NCI-H1694 treated with DMSO at 0.1 percent for 48 hours (cell line): ENCODE measurements around the gene ZNF620.
"Not testable (repeated sequence)": the region's sequence is repeated elsewhere in the genome, so short reads cannot be mapped to it uniquely, and the experiment has no call there.

ENCODE experiments used
- DNase-seq: peaks from one replicate; lab custom pipeline; 2025; lab: John Stamatoyannopoulos, UW

ZNF620 gene

GRCh38 chr3:40505599-40506462 is at the start of gene ZNF620:
Gene ZNF620 (plus strand): TSS chr3:40506039. CDS start chr3:40506353, 314 bp downstream.
- DNase-seq = peak; percentile 33

GRCh38 chr3:40456279-40456939 is 49.4 kb upstream of the ZNF620 start:
- DNase-seq = no peak

GRCh38 chr3:40456940-40457823 is 48.7 kb upstream of the ZNF620 start, which contains the start of gene RPL14:
Gene RPL14 (plus strand): TSS chr3:40457339. CDS start chr3:40457472, 133 bp downstream.
- DNase-seq = peak; percentile 65

- DNase-seq = no peak
These were observed 47.4 kb upstream of the ZNF620 start for GRCh38 chr3:40458473-40458872.

GRCh38 chr3:40460481-40460880 is 45.4 kb upstream of the ZNF620 start:
- DNase-seq = not testable (repeated sequence)

- no peak for DNase-seq
These were observed 44.7 kb upstream of the ZNF620 start for GRCh38 chr3:40461161-40461560.

- not testable (repeated sequence) for DNase-seq
These were observed 43.0 kb upstream of the ZNF620 start for GRCh38 chr3:40462838-40463237.

GRCh38 chr3:40463579-40463978 is 42.3 kb upstream of the ZNF620 start:
- no peak for DNase-seq

- DNase-seq = no peak
These were observed 41.3 kb upstream of the ZNF620 start for GRCh38 chr3:40464339-40465110.

GRCh38 chr3:40465111-40465407 is 40.8 kb upstream of the ZNF620 start:
- DNase-seq = no peak

GRCh38 chr3:40465456-40465855 is 40.4 kb upstream of the ZNF620 start:
- DNase-seq = no peak

- DNase-seq = no peak
These were observed 37.8 kb upstream of the ZNF620 start for GRCh38 chr3:40468018-40468417.

GRCh38 chr3:40470701-40471100 is 35.1 kb upstream of the ZNF620 start:
- no peak for DNase-seq

GRCh38 chr3:40476478-40477470 is 29.1 kb upstream of the ZNF620 start, which contains the start of gene ZNF619:
Gene ZNF619 (plus strand): TSS chr3:40477122. CDS start chr3:40477980, 858 bp downstream.
- DNase-seq = peak; percentile 1

- DNase-seq = no peak
These were observed 28.2 kb upstream of the ZNF620 start for GRCh38 chr3:40477666-40478065.

GRCh38 chr3:40487172-40487571 is 18.7 kb upstream of the ZNF620 start:
- no peak for DNase-seq

- DNase-seq = no peak
These were observed 14.9 kb upstream of the ZNF620 start for GRCh38 chr3:40490916-40491315.

- DNase-seq = no peak
These were observed 11.1 kb upstream of the ZNF620 start for GRCh38 chr3:40494698-40495097.

- no peak for DNase-seq
These were observed 8.6 kb upstream of the ZNF620 start for GRCh38 chr3:40497288-40497687.

- DNase-seq = no peak
These were observed 5.9 kb upstream of the ZNF620 start for GRCh38 chr3:40499952-40500351.
